ENCODE measurements around the gene ITIH4.

ITIH4 gene

GRCh38 chr3:52789746-52790040 lies 40.8 kb downstream of the ITIH4 start:
- no peak for TF ChIP-seq TAF1 (IDR thresholded peaks at IDR 0.05; ENCODE audit: borderline replicate concordance, insufficient read depth, low read length)
- TF ChIP-seq, protein P1, sequence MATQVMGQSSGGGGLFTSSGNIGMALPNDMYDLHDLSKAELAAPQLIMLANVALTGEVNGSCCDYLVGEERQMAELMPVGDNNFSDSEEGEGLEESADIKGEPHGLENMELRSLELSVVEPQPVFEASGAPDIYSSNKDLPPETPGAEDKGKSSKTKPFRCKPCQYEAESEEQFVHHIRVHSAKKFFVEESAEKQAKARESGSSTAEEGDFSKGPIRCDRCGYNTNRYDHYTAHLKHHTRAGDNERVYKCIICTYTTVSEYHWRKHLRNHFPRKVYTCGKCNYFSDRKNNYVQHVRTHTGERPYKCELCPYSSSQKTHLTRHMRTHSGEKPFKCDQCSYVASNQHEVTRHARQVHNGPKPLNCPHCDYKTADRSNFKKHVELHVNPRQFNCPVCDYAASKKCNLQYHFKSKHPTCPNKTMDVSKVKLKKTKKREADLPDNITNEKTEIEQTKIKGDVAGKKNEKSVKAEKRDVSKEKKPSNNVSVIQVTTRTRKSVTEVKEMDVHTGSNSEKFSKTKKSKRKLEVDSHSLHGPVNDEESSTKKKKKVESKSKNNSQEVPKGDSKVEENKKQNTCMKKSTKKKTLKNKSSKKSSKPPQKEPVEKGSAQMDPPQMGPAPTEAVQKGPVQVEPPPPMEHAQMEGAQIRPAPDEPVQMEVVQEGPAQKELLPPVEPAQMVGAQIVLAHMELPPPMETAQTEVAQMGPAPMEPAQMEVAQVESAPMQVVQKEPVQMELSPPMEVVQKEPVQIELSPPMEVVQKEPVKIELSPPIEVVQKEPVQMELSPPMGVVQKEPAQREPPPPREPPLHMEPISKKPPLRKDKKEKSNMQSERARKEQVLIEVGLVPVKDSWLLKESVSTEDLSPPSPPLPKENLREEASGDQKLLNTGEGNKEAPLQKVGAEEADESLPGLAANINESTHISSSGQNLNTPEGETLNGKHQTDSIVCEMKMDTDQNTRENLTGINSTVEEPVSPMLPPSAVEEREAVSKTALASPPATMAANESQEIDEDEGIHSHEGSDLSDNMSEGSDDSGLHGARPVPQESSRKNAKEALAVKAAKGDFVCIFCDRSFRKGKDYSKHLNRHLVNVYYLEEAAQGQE (IDR thresholded peaks at IDR 0.05; ENCODE audit: insufficient read depth in 1 of 2, low read depth in 2 of 2, low read length in 2 of 2): no peak
- no peak for TF ChIP-seq POLR2AphosphoS5 (IDR thresholded peaks at IDR 0.05; ENCODE audit: low read depth, low read length)
- TF ChIP-seq FOXP2 (optimal IDR thresholded peaks at IDR 0.05; ENCODE audit: borderline replicate concordance, extremely low read depth, extremely low read length, insufficient read depth): no peak
- no peak for TF ChIP-seq SIN3A (IDR thresholded peaks at IDR 0.05; ENCODE audit: borderline replicate concordance, insufficient read depth, low read length)

- TF ChIP-seq, protein P1 (IDR thresholded peaks at IDR 0.05; ENCODE audit: insufficient read depth in 1 of 2, low read depth in 2 of 2, low read length in 2 of 2): no peak
- TF ChIP-seq SIN3A (IDR thresholded peaks at IDR 0.05; ENCODE audit: borderline replicate concordance, insufficient read depth, low read length) (no peak), TAF1 (IDR thresholded peaks at IDR 0.05; ENCODE audit: borderline replicate concordance, insufficient read depth, low read length) (no peak), POLR2AphosphoS5 (IDR thresholded peaks at IDR 0.05; ENCODE audit: low read depth, low read length) (no peak), FOXP2 (optimal IDR thresholded peaks at IDR 0.05; ENCODE audit: borderline replicate concordance, extremely low read depth, extremely low read length, insufficient read depth) (no peak)
These were observed 41.4 kb downstream of the ITIH4 start for GRCh38 chr3:52788890-52789745.

GRCh38 chr3:52787672-52788625 lies 42.5 kb downstream of the ITIH4 start:
- TF ChIP-seq FOXP2 (optimal IDR thresholded peaks at IDR 0.05; ENCODE audit: borderline replicate concordance, extremely low read depth, extremely low read length, insufficient read depth) (no peak), SIN3A (IDR thresholded peaks at IDR 0.05; ENCODE audit: borderline replicate concordance, insufficient read depth, low read length) (no peak), POLR2AphosphoS5 (IDR thresholded peaks at IDR 0.05; ENCODE audit: low read depth, low read length) (no peak), TAF1 (IDR thresholded peaks at IDR 0.05; ENCODE audit: borderline replicate concordance, insufficient read depth, low read length) (no peak)
- TF ChIP-seq, protein P1 (IDR thresholded peaks at IDR 0.05; ENCODE audit: insufficient read depth in 1 of 2, low read depth in 2 of 2, low read length in 2 of 2): no peak

GRCh38 chr3:52787246-52787645 lies 43.2 kb downstream of the ITIH4 start:
- TF ChIP-seq FOXP2 (optimal IDR thresholded peaks at IDR 0.05; ENCODE audit: borderline replicate concordance, extremely low read depth, extremely low read length, insufficient read depth) (no peak), TAF1 (IDR thresholded peaks at IDR 0.05; ENCODE audit: borderline replicate concordance, insufficient read depth, low read length) (no peak), POLR2AphosphoS5 (IDR thresholded peaks at IDR 0.05; ENCODE audit: low read depth, low read length) (no peak), SIN3A (IDR thresholded peaks at IDR 0.05; ENCODE audit: borderline replicate concordance, insufficient read depth, low read length) (no peak)
- TF ChIP-seq, protein P1 (IDR thresholded peaks at IDR 0.05; ENCODE audit: insufficient read depth in 1 of 2, low read depth in 2 of 2, low read length in 2 of 2): no peak

Data from PFSK-1 (cell line).